ENCODE measurements around the gene TINCR. TPM values are rescaled to one million over a fixed set of nuclear protein-coding genes. Genes with fewer than 3 reads are reported as not detected.
"Not testable (repeated sequence)": the region's sequence is repeated elsewhere in the genome, so short reads cannot be mapped to it uniquely, and the experiment has no call there.

TINCR gene
- total RNA-seq, 1 experiment from 2014 or later: 4.4 TPM

DNA sequence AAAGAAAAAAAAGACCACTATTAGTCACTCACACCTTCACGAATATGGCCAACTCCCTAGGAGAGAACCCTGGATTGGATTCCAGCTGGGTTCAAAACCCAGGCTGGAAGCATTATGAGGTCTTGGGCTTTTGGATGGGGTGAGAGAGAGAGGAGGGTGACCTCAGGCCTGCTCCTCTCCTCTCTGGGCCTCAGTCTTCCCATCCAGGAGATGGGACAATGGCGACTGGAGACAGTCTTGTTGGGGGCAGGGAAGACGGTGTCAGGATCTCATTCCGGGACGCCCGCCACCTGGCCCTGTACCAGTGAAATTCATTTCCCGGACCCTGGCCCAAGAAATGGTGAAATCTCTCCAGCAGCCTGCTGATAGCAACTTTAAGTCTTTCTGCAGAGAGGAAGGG is 26.3 kb downstream of the TINCR start:
- BruUV-seq (replicated peaks): no TSS peak
- Histone ChIP-seq H3K27ac (no peak overlapping the region), H3K36me3 (ENCODE audit: low read depth) (no peaks in the 10 kb centered on the region), H2AFZ (no peak overlapping the region), H3K79me2 (ENCODE audit: low read depth) (no peaks in the 10 kb centered on the region), H3K9me2 (ENCODE audit: insufficient read depth) (no peaks in the 10 kb centered on the region), H3K27me3 (ENCODE audit: insufficient read depth, low read depth) (no peaks in the 10 kb centered on the region), H4K20me1 (ENCODE audit: insufficient read depth) (no peaks in the 10 kb centered on the region), H3K9me3 (ENCODE audit: insufficient read depth, low read depth) (no peaks in the 10 kb centered on the region), H3F3A (ENCODE audit: insufficient read depth, low read depth) (no peaks in the 10 kb centered on the region), H3K4me3 (no peak overlapping the region), H3K4me1 (replicated peaks; ENCODE audit: insufficient read depth) (peaks cover 10% of the 10 kb centered on the region), H3K4me2 (no peak overlapping the region)
- ChIA-PET POLR2A (ENCODE audit: unreplicated experiment) (no interaction called here), CTCF (no interaction called here)
- intact Hi-C loops (cut with micrococcal nuclease; ENCODE audit: unreplicated experiment): loop anchor here (10.0 kb wide), 1 partner anchor 167 kb away; no protein-coding TSS in a partner anchor
- TF ChIP-seq CTCF (conservative IDR thresholded peaks at IDR 0.05): no peak
- no peak for TF ChIP-seq EZH2 (IDR thresholded peaks at IDR 0.05; ENCODE audit: low read depth)
- no peak for DNase-seq

DNA sequence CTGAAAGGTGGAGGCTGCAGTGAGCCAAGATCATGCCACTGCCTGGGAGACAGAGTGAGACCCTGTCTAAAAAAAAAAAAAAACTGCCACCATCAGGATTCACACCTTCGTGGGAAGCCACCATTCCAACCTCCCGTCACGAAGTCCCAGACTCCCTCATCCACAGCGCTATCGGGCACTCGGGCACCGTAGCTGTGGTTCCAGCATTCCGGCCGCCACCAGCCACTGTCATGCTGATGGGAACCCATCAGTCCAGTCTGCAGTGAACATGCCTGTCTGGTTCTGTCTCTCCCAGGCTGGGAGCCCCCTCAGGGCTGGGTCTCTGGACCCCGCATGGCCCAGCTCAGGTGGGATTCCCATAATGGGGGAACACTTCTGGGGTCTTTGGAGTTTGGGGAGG is 27.5 kb downstream of the TINCR start:
- H3K4me2 ChIP-seq: no peak overlapping the region
- H3K27ac ChIP-seq: no peak overlapping the region
- intact Hi-C loops (cut with micrococcal nuclease; ENCODE audit: unreplicated experiment): loop anchor here (10.0 kb wide), 1 partner anchor 165 kb away; no protein-coding TSS in a partner anchor
- TF ChIP-seq EZH2 (IDR thresholded peaks at IDR 0.05; ENCODE audit: low read depth) (no peak), CTCF (conservative IDR thresholded peaks at IDR 0.05) (no peak)
- H3K27me3 ChIP-seq (ENCODE audit: insufficient read depth, low read depth): no peaks in the 10 kb centered on the region
- ChIA-PET POLR2A (ENCODE audit: unreplicated experiment) (no interaction called here), CTCF (no interaction called here)
- no peaks in the 10 kb centered on the region for H3K36me3 ChIP-seq (ENCODE audit: low read depth)
- peaks cover 10% of the 10 kb centered on the region for H3K4me1 ChIP-seq (replicated peaks; ENCODE audit: insufficient read depth)
- DNase-seq: no peak
- H3K4me3 ChIP-seq: no peak overlapping the region
- H3K9me3 ChIP-seq (ENCODE audit: insufficient read depth, low read depth): no peaks in the 10 kb centered on the region
- H4K20me1 ChIP-seq (ENCODE audit: insufficient read depth): no peaks in the 10 kb centered on the region
- no peaks in the 10 kb centered on the region for H3K79me2 ChIP-seq (ENCODE audit: low read depth)
- BruUV-seq (replicated peaks): no TSS peak
- H3K9me2 ChIP-seq (ENCODE audit: insufficient read depth): no peaks in the 10 kb centered on the region
- H3F3A ChIP-seq (ENCODE audit: insufficient read depth, low read depth): no peaks in the 10 kb centered on the region
- no peak overlapping the region for H2AFZ ChIP-seq

- BruUV-seq (replicated peaks): TSS peak; percentile 74
- H2AFZ ChIP-seq: no peak overlapping the region
Observed at GRCh38 chr19:5537870-5538269, 29.9 kb downstream of the TINCR start.

GRCh38 chr19:5536982-5537579 is 30.7 kb downstream of the TINCR start:
- H3K9me2 ChIP-seq (ENCODE audit: insufficient read depth); H3K36me3 ChIP-seq (ENCODE audit: low read depth); H2AFZ ChIP-seq; H3K9me3 ChIP-seq (ENCODE audit: insufficient read depth, low read depth); H3K27me3 ChIP-seq (ENCODE audit: insufficient read depth, low read depth); H3F3A ChIP-seq (ENCODE audit: insufficient read depth, low read depth); CTCF ChIA-PET; BruUV-seq (replicated peaks); H4K20me1 ChIP-seq (ENCODE audit: insufficient read depth); H3K79me2 ChIP-seq (ENCODE audit: low read depth): not testable (repeated sequence)
- POLR2A ChIA-PET (ENCODE audit: unreplicated experiment): interaction anchor here (0.5 to 0.6 kb wide), 3 partner anchors 150 to 921 kb away, joined by 3 to 10 read pairs (median 4); no protein-coding TSS in a partner anchor
- peak overlapping the region; percentile 53 for H3K27ac ChIP-seq
- intact Hi-C loops (cut with micrococcal nuclease; ENCODE audit: unreplicated experiment): loop anchor here (5.0 kb wide), 1 partner anchor 40 kb away; no protein-coding TSS in a partner anchor
- peak; percentile 60 to 72 for DNase-seq
- peaks cover 10% of the 10 kb centered on the region for H3K4me1 ChIP-seq (replicated peaks; ENCODE audit: insufficient read depth)
- H3K4me3 ChIP-seq: peak overlapping the region; percentile 47; the same call in 1 of the 2 replicates
- H3K4me2 ChIP-seq: peak overlapping the region; percentile 73

More at GRCh38 chr19:5537870-5538269, 29.9 kb downstream of the TINCR start:
- DNase-seq: no peak
- Histone ChIP-seq H3F3A (ENCODE audit: insufficient read depth, low read depth) (no peaks in the 10 kb centered on the region), H3K4me1 (replicated peaks; ENCODE audit: insufficient read depth) (peaks cover 10% of the 10 kb centered on the region), H3K36me3 (ENCODE audit: low read depth) (no peaks in the 10 kb centered on the region), H3K4me2 (peak overlapping the region; percentile 73; the same call in 1 of the 2 replicates), H4K20me1 (ENCODE audit: insufficient read depth) (no peaks in the 10 kb centered on the region), H3K79me2 (ENCODE audit: low read depth) (no peaks in the 10 kb centered on the region), H3K9me2 (ENCODE audit: insufficient read depth) (no peaks in the 10 kb centered on the region), H3K27ac (peak overlapping the region; percentile 53; the same call in 1 of the 2 replicates), H3K27me3 (ENCODE audit: insufficient read depth, low read depth) (no peaks in the 10 kb centered on the region), H3K4me3 (no peak overlapping the region), H3K9me3 (ENCODE audit: insufficient read depth, low read depth) (no peaks in the 10 kb centered on the region; the same call in 1 of the 2 replicates)
- CTCF ChIA-PET: no interaction called here
- POLR2A ChIA-PET (ENCODE audit: unreplicated experiment): no interaction called here
- no peak for TF ChIP-seq CTCF (conservative IDR thresholded peaks at IDR 0.05)
- TF ChIP-seq EZH2 (IDR thresholded peaks at IDR 0.05; ENCODE audit: low read depth): no peak
- intact Hi-C loops (cut with micrococcal nuclease; ENCODE audit: unreplicated experiment): loop anchor here (5.0 kb wide), 1 partner anchor 39 kb away; no protein-coding TSS in a partner anchor

All from PC-9 (cell line).